ENCODE data around the gene GATC. TPM values are rescaled to one million over a fixed set of nuclear protein-coding genes. Genes with fewer than 3 reads are reported as not detected.
A peak's percentile ranks its signal among the peaks of the same experiment; 100 is the strongest.
"Not testable (repeated sequence)": the region's sequence is repeated elsewhere in the genome, so short reads cannot be mapped to it uniquely, and the experiment has no call there.

GATC gene
- polyA plus RNA-seq, 1 donor: 14.5 TPM

DNA sequence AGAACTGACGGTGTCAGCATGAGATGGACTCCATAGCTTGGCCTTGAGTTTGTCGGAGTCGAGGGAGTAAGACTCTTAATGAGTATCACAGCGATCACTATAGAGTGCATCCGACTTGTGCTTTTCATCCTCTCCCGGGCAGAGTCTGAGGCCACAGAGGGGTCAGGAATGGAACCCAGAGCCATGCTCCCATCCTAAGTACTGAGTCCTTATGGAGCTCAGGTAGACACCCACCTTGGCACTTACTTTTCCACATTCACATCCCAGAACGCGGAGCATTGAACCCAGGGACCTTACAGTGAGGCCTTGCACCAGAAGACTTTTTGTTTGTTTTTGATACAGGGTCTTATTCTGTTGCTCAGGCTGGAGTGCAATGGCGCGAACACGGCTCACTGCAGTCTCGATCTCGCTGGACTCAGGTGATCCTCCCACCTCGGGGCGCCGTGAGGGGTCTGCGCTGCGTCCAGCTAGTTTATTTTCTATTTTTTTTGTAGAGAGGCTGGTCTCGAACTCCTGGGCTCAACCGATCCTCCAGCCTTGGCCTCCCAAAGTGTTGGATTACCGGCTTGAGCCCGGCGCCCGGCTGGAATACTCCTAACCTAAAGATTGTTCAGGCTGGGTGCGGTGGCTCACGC, 24.0 kb downstream of the GATC start:
- peak; percentile 32 for DNase-seq

DNA sequence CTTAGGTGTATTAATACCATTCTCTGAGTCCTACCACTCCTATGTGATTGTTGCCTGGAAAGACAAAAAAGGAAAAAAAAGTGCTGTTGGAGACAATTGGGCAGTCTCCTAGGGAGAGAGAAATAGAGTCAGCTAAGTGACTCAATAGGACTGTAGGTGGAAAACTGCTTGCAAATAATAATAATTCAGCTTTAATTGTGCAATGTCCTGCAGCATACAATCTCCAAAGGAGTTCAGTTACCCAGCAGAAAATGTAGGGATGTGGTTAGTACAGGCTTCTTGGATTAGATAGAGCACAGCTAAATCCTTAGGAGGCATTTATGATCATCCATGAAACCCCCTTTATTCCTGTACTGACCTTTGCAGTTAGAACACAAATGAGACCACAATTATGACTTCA, 26.3 kb downstream of the GATC start:
- DNase-seq: no peak

DNA sequence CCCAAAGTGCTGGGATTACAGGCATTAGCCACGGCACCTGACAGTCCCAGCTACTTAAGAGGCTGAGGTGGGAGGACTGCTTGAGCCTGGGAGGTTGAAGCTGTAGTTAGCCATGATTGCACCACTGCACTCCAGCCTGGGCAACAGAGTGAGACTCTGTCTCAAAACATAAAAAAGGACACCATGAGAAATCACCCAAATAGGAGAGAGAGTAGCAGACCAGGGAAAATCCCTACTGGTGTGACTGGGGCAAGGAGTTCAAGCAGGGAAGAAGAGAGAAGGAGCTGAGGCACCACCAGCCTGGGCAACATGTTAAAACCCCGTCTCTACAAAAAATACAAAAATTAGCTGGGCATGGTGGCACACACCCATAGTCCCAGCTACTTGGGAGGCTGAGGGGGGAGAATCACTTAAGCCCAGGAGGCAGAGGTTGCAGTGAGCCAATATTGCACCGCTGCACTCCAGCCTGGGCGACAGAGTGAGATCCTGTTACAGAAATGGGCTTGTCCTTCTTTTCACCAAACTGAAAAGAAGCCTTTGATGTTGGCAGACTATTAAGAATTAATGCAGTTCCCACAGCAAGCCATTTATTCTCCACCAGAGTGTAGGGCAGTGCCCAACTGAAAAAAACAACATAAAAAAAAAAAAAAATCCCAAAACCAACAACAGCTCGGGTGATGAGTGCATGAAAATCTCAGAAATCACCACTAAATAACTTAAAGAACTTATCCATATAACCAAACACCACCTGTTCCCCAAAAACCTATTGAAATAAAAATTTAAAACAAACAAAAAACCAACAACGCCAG, 27.8 kb downstream of the GATC start:
- DNase-seq: no peak

DNA sequence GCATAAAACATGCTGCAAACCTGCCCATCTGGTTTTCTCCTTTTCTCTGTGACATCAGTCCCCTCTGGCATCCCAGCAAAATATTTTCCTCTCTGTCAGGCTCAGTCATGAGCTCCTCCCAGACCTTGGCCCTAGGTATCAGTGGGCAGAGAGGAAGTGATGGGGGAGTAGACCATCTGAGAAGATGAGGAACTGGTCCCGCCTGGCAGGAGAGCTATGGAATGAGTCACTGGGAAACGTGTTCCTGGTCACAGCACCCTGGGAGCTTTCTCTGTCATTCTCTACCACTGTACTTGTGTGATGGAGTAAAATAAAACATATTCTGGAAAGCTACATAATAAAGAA, 28.3 kb downstream of the GATC start:
- DNase-seq: peak; percentile 38

DNA sequence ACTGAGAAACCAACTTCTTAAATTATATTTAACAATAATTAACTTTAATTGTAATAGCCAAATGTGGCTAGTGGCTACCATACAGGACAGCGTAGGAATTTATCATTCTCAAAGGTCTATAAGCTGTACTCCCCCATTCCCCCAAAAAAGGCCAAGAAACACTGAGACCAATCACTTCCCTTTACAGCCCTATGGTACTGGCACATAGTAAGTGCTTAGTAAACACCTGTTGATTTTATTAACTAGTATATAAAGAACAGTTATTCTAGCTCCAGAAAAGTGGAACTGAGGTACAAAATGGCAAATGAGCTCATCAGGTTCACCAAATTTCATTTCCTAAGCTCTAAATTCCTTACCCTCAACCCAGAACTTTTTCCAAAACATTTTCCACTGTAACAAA, 29.4 kb downstream of the GATC start:
- no peak for DNase-seq

DNA sequence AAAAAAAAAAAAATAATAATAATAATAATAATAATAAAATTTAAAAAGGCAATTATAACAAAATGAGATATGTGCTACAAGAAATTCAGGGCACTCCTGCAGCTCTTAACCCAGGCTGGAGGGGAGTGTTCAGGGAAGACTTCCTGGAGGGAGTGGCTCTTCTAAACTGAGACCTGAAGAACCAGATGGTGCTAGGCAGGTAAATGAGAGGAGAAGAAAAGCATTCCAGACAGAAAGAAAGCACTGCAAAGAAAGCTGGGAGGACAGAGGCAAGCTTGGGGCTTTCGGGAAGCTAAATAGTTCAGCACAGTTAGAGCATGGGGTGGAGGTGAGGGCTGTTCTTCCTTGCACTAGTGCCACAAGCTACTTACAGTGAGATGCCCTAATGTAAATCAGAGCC, 33.2 kb downstream of the GATC start:
- DNase-seq: no peak

DNA sequence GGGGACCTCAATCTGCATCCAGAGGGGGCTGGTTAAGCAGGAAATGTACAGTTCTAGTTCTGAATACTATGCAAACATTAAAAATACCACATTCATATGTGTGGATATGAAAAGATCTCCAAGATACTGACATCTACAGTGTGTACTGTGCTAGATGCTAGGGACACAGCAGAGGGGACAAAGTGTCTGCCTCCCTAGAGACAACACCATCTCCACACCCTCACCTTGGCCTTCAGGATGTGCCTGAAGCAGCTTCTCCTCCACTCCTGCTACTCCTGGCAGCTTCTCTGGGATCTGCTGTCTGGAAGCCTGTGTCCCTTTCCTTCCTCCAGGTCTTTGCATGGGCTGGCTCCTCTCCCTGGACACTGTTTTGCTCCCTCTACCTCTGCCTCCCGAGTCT, 34.0 kb downstream of the GATC start:
- no peak for DNase-seq

DNA sequence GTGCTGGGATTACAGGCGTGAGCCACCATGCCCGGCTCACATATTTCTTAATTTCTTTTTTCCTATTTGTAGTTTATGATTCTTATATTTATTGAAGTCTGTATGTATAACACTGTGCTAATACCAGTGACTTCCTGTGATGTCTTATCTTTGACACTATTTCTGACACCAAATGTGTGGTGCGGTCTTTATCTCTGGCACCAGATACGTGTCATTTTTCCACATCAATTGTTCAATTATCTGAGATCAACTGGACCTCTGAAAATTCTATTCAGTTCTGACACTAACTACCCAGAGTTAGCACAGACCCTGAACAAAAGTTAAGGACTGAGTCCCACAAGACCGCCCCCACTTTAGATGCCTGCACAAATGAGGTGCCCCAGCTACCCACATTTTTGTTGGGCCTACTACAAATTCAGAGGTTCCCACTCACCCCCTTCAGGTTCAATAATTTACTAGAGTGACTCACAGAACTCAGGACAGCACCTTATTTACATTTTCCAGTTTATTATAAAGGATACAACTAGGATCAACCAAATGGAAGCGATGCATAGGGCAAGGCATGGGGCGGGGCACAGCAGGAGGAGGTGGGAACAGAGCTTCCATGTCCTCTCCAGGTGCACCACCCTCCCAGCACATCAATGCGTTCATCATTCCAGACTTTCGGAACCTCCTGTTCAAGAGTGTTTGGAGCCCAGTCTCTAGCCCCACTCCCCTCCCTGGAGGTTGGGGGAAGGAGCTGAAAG, 35.0 kb downstream of the GATC start:
- DNase-seq: no peak

DNA sequence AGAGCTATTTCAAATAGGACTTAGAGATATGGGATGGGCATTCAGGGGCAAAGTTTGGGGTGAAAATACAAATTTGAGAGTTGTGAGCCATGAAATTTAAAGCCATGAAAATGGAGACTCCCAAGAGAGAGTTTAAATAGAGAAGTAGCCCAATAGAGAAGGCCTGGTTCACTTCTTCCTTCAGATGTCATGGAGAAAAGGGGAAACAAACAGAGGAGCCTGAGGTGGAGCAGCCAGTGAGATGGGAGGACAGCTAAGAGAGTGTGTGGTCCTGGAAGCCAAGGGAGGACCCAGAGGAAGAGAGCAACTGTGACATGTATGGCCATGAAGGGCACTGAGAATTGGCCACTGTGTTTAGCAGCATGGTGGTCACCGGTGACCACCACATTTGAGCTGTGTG, 37.4 kb downstream of the GATC start:
- no peak for DNase-seq

DNA sequence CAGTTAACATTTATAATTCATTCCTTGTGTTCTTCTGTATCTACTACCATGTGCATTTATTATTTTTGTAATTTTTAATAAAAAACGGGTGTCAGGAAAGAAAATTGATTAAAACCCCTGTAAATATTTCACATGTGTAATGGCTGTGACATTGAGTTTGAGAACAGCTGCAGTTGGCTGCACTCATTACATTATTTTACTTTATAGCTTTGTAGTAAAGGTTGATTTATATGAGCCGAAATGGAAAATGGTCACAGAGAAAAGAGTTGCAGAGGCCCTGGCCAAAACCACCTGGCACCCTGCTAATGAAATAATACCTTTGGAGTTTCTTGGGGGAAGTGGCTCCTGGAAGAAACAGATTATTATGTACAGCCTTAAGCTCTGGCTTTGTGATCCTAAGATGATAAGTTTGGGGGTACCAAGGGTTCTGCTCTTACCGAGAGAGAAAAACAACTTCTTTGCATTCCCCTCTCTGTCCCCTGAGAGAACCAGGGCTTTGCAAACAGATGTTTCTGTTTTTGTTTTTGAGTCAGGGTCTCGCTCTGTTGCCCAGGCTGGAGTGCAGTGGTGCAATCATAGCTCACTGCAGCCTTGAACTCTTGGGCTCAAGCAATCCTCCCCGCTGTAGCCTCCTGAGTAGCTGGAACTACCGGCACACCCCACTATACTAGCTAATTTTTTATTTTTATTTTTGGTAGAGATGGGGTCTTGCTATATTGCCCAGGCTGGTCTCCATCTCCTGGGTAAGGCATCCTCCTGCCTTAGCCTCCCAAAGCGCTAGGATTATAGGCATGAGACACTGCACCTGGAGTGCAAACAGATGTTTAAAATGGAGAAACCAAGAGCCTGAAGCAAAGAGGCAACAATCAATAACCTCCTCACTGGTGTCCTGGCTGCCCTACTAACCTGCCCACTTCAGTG, 40.0 kb downstream of the GATC start:
- no peak for DNase-seq

DNA sequence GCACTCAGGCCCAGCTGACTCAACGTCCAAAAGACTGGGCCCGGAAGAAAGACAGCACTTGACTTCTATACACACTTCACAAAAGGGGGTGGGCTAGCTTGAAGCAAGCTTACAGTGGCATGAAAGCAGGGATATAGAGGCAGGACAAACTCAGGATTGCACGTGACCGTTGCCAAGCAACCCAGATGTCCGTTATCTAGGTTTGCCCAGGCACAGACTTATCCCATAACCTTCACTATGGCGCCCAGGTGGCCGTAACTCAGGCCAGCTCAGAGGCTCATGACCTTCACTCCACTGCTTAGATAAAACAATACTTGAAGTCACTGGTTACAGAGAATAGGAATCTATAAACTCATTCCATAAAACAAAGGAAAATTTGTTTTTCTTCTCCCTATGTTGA, 41.3 kb downstream of the GATC start:
- DNase-seq: not testable (repeated sequence)

DNA sequence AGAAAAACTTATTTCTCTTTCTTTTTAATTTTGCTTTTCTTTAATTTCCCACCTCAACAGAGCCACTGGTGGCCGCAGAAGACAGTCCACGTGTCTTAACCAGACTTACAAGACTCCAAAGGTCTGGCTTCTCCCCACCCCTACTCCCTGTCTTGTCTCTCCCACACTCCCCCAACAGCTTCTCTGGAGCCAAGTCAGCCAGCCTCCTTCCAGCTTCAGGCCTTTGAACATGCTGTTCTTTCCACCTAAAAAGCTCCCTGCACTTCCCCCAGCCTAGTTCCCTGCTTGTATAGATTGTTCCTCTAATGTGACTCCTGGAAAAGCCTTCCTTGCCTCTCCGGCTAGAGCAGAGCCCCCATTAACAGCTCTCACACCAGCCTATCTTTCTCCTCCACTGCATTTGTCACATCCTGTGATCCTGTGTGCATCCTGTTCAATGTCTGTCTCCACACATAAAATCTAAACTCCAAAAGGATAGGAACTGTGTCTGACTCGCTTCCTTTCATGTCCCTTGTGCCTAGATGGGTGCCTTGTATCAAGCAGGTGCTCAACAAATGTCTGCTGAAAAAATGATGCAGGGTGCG, 41.9 kb downstream of the GATC start:
- no peak for DNase-seq

DNA sequence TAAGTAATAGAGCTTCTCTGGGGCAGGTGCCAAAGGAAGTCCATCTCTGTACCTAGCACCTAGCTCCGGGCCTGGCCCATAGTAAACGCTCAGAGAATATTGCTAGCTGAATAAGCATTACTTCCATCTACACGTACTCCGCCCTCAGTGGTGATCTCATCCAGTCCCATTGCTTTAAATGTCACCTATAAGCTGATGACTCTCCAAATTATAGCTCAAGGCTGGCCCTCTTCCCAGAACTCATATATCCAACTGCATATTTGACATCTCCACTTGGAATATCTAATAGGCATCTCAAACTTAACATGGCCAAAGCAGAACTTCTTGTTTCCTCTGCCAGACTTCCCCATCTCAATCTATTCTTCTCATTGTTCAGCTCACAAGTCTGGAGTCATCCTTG, 42.8 kb downstream of the GATC start:
- no peak for DNase-seq

DNA sequence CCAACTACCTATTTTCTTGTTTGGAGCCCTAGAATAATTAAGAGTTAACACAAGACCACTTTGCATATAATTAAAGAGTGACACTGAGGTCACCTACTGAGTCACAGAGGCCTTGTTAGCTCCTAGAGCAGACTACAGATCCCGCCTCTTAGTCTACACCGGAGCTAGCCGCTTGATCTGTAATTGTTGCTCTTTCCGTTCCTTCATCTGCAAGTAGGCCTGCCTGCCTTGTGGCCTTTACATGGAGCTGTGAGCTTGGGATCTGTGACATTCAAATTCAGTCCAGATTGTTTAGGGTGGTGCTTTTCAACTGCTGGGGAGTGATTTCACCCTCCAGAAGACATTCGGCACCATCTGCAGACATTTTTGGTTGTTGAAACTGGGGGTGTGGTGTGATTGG, 44.1 kb downstream of the GATC start:
- no peak for DNase-seq

DNA sequence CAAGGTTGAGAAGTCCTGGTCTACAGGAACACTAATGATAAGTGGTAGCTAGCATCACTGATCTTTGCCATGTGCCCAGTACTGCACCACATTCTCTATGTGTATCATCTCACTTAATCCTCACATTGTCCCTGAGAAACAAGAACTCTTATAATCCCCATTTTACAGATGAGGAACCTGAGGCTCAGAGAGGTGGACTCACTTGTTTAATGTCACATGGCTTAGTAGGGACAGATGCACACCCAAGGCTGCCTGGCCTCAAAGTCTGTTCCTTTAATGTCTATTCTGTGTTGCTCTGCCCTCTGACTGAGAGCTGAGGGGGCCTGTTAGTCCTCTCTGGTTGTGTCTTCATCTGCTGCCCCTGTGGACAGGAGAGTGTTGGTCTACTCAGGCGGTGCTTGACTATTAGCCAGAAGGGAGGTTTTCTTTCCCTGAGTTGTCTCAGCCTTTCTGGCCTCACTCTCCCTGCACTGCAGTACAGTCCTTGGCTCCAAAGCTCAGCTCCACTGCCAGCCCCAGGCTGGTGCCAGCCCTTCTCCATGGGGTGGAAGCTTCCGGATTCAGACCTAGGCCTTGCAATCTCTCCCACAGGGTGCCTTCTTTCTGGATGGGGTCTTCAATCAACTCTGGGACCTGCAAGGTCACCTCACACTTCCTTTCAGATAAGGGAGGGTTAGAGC, 44.7 kb downstream of the GATC start:
- DNase-seq: no peak

DNA sequence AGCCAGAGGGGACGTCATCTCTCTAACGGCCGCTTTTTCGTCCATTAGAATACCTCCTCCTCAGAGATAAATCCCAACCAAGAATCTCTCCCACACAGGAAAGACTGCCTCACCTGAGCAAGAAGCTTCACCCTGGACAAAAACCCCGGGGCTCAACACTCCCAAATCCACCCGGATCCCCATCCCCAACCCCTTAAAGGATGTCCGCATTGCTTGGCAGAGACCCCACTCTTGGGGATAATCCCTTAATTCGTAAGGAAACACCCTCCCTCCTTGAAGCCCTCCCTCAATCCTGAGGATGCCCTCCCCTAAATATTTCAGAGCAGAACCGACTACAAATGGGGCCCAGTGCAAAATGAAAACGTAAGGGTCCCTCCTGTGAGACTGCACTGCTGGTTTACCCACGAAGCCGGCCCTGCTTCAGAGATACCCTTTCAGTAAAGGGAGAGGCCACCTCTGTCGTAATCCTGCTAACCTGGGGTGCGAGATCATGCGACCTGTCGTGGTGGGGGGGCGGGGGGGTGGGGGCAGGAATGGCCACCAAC, 49.0 kb downstream of the GATC start:
- no peak for DNase-seq

DNA sequence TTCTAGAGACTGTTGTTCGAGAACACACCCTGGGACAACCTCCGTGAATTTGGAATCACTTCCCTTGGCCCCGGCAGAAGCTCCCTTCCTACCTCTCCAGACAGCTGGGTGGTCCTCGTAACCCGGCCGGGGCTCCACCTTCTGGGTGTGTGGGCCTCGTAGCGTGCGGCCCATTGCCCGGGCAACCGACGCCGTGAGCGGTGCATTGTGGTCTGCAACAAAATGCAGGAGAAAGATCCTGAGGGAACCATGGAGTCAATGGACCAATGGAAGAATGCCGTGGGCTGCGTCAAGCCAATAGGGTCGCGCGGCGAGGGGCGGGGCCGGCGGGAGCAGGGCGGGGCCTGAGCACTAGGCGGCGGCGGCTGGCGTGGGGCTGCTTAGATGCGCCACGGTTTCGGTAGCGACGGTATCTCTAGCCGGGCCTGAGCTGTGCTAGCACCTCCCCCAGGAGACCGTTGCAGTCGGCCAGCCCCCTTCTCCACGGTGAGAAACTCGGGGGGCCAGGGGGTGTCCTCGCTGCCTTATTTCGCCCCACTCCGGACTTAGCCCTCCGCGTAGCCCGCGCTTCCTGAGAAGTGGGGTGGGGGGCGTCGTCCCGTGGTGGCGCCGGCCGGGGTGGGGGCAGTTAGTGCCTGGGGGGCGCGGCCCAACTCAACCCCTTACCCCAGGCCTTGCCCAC, 49.6 kb downstream of the GATC start, which contains the start of gene DYNLL1:
Gene DYNLL1 (plus strand): TSS at position 383 of the 682 bp plus-strand sequence. CDS start 309 bp downstream, outside the sequence.
- peak; percentile 94 for DNase-seq

DNA sequence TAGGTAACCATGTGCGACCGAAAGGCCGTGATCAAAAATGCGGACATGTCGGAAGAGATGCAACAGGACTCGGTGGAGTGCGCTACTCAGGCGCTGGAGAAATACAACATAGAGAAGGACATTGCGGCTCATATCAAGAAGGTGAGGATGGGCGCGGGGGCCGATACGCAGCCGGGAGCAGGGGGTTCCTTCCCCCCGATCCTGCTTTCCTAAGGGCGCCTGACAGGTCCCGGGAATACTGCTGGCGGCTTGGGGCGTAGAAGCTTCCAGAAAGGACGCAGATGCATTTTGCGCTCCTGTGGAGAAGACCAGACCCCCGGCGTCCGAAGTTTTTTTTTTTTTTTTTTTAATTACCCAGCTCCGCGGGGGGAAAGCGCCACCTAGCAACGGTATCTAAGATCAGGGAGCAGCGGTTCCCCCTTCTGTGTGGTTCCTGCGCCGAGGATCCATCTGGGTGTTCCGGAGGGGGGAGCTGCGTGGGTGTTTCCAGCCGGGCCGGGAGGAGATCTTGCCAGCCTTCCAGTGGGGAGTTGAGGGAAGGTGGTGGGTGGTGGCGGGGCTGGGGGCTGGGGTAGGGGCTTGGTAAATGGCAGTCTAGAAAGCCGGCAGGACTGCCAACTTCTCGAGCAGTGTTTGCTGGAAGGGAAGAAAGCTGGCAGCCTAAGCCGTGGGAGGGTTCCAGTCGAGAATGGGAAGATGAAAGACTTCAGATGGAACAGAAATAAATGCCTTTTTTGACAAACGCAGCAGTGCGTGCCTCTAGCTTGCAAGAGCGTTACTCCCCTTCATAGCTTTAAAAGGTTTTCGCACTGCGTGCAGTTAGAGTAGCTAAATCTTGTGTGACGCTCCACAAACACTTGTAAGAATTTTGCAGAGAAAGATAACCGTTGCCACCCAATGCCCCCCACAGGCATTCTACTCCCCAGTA, 50.4 kb downstream of the GATC start:
- DNase-seq: peak; percentile 31

DNA sequence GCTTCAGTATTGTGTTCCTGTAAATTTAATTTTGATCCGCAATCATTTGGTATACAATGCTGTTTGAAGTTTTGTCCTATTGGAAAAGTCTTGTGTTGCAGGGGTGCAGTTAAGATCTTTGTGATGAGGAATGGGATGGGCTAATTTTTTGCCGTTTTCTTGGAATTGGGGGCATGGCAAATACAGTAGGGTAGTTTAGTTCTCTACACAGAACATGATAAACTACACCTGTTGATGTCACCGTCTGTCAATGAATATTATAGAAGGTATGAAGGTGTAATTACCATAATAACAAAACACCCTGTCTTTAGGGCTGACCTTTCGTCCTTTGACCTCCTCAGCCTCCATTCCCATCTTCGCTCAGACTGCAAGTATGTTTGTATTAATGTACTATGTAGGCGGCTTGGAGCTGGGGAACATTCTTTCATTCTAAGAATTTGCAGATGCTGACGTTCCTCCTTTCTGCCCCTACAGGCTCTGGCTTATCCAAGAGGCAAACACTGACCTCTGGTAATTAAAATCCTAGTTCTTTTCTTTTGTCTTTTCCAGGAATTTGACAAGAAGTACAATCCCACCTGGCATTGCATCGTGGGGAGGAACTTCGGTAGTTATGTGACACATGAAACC, 51.4 kb downstream of the GATC start:
- DNase-seq: no peak
